Prostate gland (tissue), 2 donors: Measurements from ENCODE around the gene SBF2. TPM values are rescaled to one million over a fixed set of nuclear protein-coding genes. Genes with fewer than 3 reads are reported as not detected.

Experiments used
- DNase-seq: peaks from one replicate; pipeline ENCODE4 v3.0.0-alpha.2; 2019; ENCODE audit warnings: low spot score
- H3K27ac ChIP-seq, 2 donors: fragments of 200-600 bp; sonication (generic); 2 replicates each; pipeline ENCODE4 v1.5.1; 2017 to 2019
- H3K27me3 ChIP-seq: fragments of 200-600 bp; sonication (generic); replicated peaks from 2 replicates; pipeline ENCODE4 v1.5.1; 2019; ENCODE audit not compliant: insufficient read depth
- H3K36me3 ChIP-seq, 2 donors: fragments of 200-600 bp; sonication (generic); 1 replicate in 1 of 2; 2 replicates in 1 of 2; pipeline versions ENCODE4 v1.5.1 to v1.8.1; 2017 to 2019
- H3K4me1 ChIP-seq: fragments of 200-600 bp; sonication (generic); replicated peaks from 2 replicates; pipeline ENCODE4 v1.5.1; 2019
- H3K4me3 ChIP-seq, 2 donors: fragments of 200-600 bp; sonication (generic); 2 replicates each; pipeline ENCODE4 v1.5.1; 2017 to 2019
- H3K9me3 ChIP-seq: fragments of 200-600 bp; sonication (generic); 2 replicates; pipeline ENCODE4 v1.5.1; 2017
- POLR2A ChIP-seq: fragments of 450-650 bp; IDR thresholded peaks from one replicate; pipeline ENCODE4 v1.6.1; 2016; ENCODE audit warnings: antibody characterized with exemption, mild to moderate bottlenecking
- POLR2AphosphoS5 ChIP-seq: sonication (generic); formaldehyde crosslinking; IDR thresholded peaks from one replicate; pipeline ENCODE4 v1.6.1; 2017; ENCODE audit warnings: antibody characterized with exemption
- WGBS: methylation state at CpG from one replicate; pipeline ENCODE4 v1.1.5; 2018; 5-methylcytosine and 5-hydroxymethylcytosine counted together
- intact Hi-C: fragments of 100-400 bp; cut with DNase I; formaldehyde crosslinking; loops from one replicate; pipeline ENCODE4 v1.14.2; 2022
- total RNA-seq, 2 donors: library from RNA; depleted of rRNA; stranded (reverse); fragments of >200 nt; gene quantifications; one replicate each; pipeline ENCODE4 v1.1.0, GENCODE V29; 2016
- TF ChIP-seq, protein P1 (sequence below), 4 experiments: fragments of 200-600 bp in 2 of 4; fragments of 450-650 bp in 2 of 4; sonication (generic) in 2 of 4; IDR thresholded peaks; 1 replicate in 3 of 4; 2 replicates in 1 of 4; pipeline ENCODE4 v1.5.1; 2016 to 2019; ENCODE audit warnings: antibody characterized with exemption in 4 of 4, mild to moderate bottlenecking in 2 of 4, moderate library complexity in 2 of 4

Gene SBF2
- total RNA-seq, 2 donors from 2014 or later, result 35.9 to 56.7 TPM

- Histone ChIP-seq H3K4me3 (no peak overlapping the region), H3K27me3 (no peaks in the 10 kb centered on the region), H3K9me3 (no peaks in the 10 kb centered on the region), H3K36me3 (no peaks in the 10 kb centered on the region), H3K4me1 (no peaks in the 10 kb centered on the region), H3K27ac (no peak overlapping the region)
- TF ChIP-seq POLR2A (no peak), POLR2AphosphoS5 (no peak)
- TF ChIP-seq, protein P1, sequence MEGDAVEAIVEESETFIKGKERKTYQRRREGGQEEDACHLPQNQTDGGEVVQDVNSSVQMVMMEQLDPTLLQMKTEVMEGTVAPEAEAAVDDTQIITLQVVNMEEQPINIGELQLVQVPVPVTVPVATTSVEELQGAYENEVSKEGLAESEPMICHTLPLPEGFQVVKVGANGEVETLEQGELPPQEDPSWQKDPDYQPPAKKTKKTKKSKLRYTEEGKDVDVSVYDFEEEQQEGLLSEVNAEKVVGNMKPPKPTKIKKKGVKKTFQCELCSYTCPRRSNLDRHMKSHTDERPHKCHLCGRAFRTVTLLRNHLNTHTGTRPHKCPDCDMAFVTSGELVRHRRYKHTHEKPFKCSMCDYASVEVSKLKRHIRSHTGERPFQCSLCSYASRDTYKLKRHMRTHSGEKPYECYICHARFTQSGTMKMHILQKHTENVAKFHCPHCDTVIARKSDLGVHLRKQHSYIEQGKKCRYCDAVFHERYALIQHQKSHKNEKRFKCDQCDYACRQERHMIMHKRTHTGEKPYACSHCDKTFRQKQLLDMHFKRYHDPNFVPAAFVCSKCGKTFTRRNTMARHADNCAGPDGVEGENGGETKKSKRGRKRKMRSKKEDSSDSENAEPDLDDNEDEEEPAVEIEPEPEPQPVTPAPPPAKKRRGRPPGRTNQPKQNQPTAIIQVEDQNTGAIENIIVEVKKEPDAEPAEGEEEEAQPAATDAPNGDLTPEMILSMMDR (IDR thresholded peaks at IDR 0.05), result no peak
- no peak for DNase-seq
- intact Hi-C loops, result loop anchor here (10.0 kb wide), 1 partner anchor 76 kb away; the partner anchor contains the start of gene SWAP70
- WGBS, result 89% methylated on average over 6 of the region's 6 CpGs
Measured at GRCh38 chr11:9741260-9741659, 552.8 kb downstream of the SBF2 start.

DNA sequence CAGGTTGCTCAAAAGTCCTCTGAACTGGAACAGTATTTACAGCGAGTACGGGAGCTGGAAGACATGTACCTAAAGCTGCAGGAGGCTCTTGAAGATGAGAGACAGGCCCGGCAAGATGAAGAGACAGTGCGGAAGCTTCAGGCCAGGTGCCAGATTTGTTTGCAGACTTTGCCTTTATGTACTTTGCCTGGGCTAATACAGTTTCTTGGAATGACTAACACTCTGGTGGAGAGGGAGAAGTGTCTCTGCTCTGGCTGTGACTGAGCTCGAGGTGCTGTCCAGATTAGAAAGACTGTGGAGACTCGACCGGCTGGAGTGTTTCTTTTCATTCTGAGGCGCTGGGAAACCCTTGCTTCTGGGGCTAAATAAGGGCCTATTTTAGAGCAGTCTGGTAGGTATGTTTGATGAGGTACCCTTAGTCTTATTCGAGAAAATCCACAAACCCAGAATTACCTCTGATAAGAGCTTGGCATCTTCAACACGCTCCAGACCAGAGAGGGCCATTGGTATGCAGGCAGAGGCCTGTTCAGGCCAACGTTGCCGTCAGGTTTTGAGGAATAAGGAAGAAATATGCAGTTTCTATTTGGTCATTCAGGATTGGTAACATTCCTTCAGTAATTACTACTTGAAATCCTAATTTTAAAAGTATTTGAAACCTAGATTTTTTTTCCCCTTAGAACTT is 553.7 kb downstream of the SBF2 start:
- H3K4me3 ChIP-seq, result no peak overlapping the region
- no peaks in the 10 kb centered on the region for H3K9me3 ChIP-seq
- intact Hi-C loops, result loop anchor here (10.0 kb wide), 1 partner anchor 76 kb away; the partner anchor contains the start of gene SWAP70
- TF ChIP-seq, protein P1 (IDR thresholded peaks at IDR 0.05), result no peak
- TF ChIP-seq POLR2AphosphoS5, result peak; percentile 49
- peak; percentile 67 for DNase-seq
- no peaks in the 10 kb centered on the region for H3K36me3 ChIP-seq
- H3K27ac ChIP-seq, result peak overlapping the region in 1 of 2 donors; percentile 30
- no peaks in the 10 kb centered on the region for H3K27me3 ChIP-seq
- WGBS, result 52% methylated on average over 12 of the region's 12 CpGs
- H3K4me1 ChIP-seq, result no peaks in the 10 kb centered on the region

- H3K27ac ChIP-seq, result no peak overlapping the region
- no peak overlapping the region for H3K4me3 ChIP-seq
- TF ChIP-seq, protein P1 (IDR thresholded peaks at IDR 0.05), result no peak
- no peak for TF ChIP-seq POLR2AphosphoS5
- no peak for DNase-seq
- intact Hi-C loops, result no loop called here
- no peaks in the 10 kb centered on the region for H3K27me3 ChIP-seq
- no peaks in the 10 kb centered on the region for H3K9me3 ChIP-seq
- WGBS, result 89% methylated on average over 4 of the region's 4 CpGs
- H3K4me1 ChIP-seq, result no peaks in the 10 kb centered on the region
- H3K36me3 ChIP-seq, result no peaks in the 10 kb centered on the region
Measured at GRCh38 chr11:9739123-9739900, 554.7 kb downstream of the SBF2 start.

DNA sequence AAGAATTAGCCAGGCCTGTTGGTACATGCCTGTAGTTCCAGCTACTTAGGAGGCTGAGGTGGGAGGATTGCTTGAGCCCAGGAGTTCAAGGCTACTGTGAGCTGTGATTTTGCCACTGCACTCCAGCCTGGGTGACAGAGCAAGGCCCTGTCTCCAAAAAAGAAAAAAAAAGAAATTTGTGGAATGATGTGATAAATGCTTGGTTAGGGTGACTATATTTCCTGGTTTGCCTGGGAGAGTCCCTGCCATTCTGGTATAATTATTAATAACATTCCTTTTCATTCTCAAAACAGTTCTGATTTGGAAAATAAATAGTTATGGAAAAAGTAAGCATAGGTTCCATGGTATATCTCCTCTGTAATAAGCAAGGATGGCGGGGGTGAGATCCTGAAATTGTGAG is 555.3 kb downstream of the SBF2 start:
- H3K4me1 ChIP-seq, result no peaks in the 10 kb centered on the region
- no peak overlapping the region for H3K4me3 ChIP-seq
- WGBS, result 97% methylated on average over 1 of the region's 1 CpG
- H3K27ac ChIP-seq, result no peak overlapping the region
- no peaks in the 10 kb centered on the region for H3K9me3 ChIP-seq
- intact Hi-C loops, result no loop called here
- no peaks in the 10 kb centered on the region for H3K27me3 ChIP-seq
- no peaks in the 10 kb centered on the region for H3K36me3 ChIP-seq
- TF ChIP-seq, protein P1 (IDR thresholded peaks at IDR 0.05), result no peak
- TF ChIP-seq POLR2AphosphoS5 (no peak), POLR2A (no peak)
- no peak for DNase-seq
